Keratinocyte (primary cell): ENCODE measurements around the gene KCNG2. TPM values are rescaled to one million over a fixed set of nuclear protein-coding genes. Genes with fewer than 3 reads are reported as not detected.

Experiments
- DNase-seq: peaks from one replicate; pipeline ENCODE4 v3.0.0-alpha.2; 2011; ENCODE audit warnings: low read depth, missing footprints, low spot score
- FAIRE-seq: peaks from 2 replicates; lab custom pipeline; 2011; peaks lifted over from hg19 to GRCh38; lab: Jason Lieb, UNC
- H2AFZ ChIP-seq: 2 replicates; pipeline ENCODE4 v1.6.0; 2012; ENCODE audit warnings: low read length, control low read depth, inconsistent platforms; ENCODE audit not compliant: control insufficient read depth
- H3K27ac ChIP-seq: 2 replicates; pipeline ENCODE4 v1.5.1; 2011; ENCODE audit warnings: low read length; ENCODE audit not compliant: control insufficient read depth, insufficient read depth
- H3K27me3 ChIP-seq: 3 replicates; pipeline ENCODE4 v1.6.0; 2011; ENCODE audit warnings: low read length; ENCODE audit not compliant: control insufficient read depth, insufficient read depth; ENCODE audit errors: extremely low read depth
- H3K36me3 ChIP-seq, 2 experiments: 2 replicates in 1 of 2; 3 replicates in 1 of 2; pipeline ENCODE4 v1.5.1; 2011; ENCODE audit warnings: low read length in 2 of 2, mild to moderate bottlenecking in 1 of 2; ENCODE audit not compliant: control insufficient read depth in 2 of 2, insufficient read depth in 2 of 2; ENCODE audit errors: extremely low read depth in 1 of 2
- H3K4me1 ChIP-seq: 3 replicates; pipeline ENCODE4 v1.5.1; 2011; ENCODE audit warnings: low read length; ENCODE audit not compliant: control insufficient read depth, insufficient read depth; ENCODE audit errors: extremely low read depth
- H3K4me2 ChIP-seq: 3 replicates; pipeline ENCODE4 v1.6.0; 2011; ENCODE audit warnings: low read depth, low read length; ENCODE audit not compliant: control insufficient read depth, insufficient read depth; ENCODE audit errors: extremely low read depth
- H3K4me3 ChIP-seq, 3 experiments: fragments of 200-600 bp in 1 of 3; sonication (generic) in 1 of 3; 2 replicates in 2 of 3; 3 replicates in 1 of 3; pipeline ENCODE4 v1.5.1; 2011 to 2016; ENCODE audit warnings: low read length in 3 of 3, mild to moderate bottlenecking in 3 of 3, control low read depth in 2 of 3, inconsistent platforms in 1 of 3, low read depth in 1 of 3, mixed read lengths in 1 of 3, mixed run types in 1 of 3, moderate library complexity in 1 of 3; ENCODE audit not compliant: control insufficient read depth in 2 of 3, insufficient read depth in 2 of 3; ENCODE audit errors: extremely low read depth in 1 of 3
- H3K79me2 ChIP-seq: 2 replicates; pipeline ENCODE4 v1.6.0; 2012; ENCODE audit warnings: low read length; ENCODE audit not compliant: control insufficient read depth, insufficient read depth
- H3K9ac ChIP-seq: 3 replicates; pipeline ENCODE4 v1.6.0; 2011; ENCODE audit warnings: low read length; ENCODE audit not compliant: control insufficient read depth, insufficient read depth; ENCODE audit errors: extremely low read depth
- H3K9me1 ChIP-seq: 3 replicates; pipeline ENCODE4 v1.6.0; 2011; ENCODE audit warnings: low read length; ENCODE audit not compliant: control insufficient read depth, insufficient read depth; ENCODE audit errors: extremely low read depth
- H3K9me3 ChIP-seq: 2 replicates; pipeline ENCODE4 v1.5.1; 2012; ENCODE audit warnings: low read depth, low read length; ENCODE audit not compliant: control insufficient read depth
- H4K20me1 ChIP-seq: 3 replicates; pipeline ENCODE4 v1.6.0; 2011; ENCODE audit warnings: low read length; ENCODE audit not compliant: control insufficient read depth, insufficient read depth; ENCODE audit errors: extremely low read depth
- EZH2 ChIP-seq: IDR thresholded peaks from one replicate; pipeline ENCODE4 v1.6.1; 2012; ENCODE audit warnings: inconsistent platforms, mild to moderate bottlenecking, low read length, moderate library complexity
- dilution Hi-C: fragments of 300-500 bp; cut with MboI; formaldehyde crosslinking; loops from one replicate; pipeline ENCODE4 v1.7.0; 2020; ENCODE audit warnings: low sequenced_read_pairs; ENCODE audit not compliant: extremely low pct_ligation_motif_present
- polyA plus RNA-seq, 5 experiments: library from polyadenylated mRNA; depleted of rRNA in 3 of 5; stranded (reverse) in 3 of 5; stranded (forward) in 1 of 5; unstranded in 1 of 5; fragments of >200 nt; gene quantifications; 1 replicate in 1 of 5; 2 replicates in 3 of 5; 3 replicates in 1 of 5; pipeline versions ENCODE4 v1.2.1 to v1.2.3, GENCODE V29; 2011 to 2012; ENCODE audit warnings: missing spikeins in 2 of 5, low read depth in 1 of 5, low replicate concordance in 1 of 5
- TF ChIP-seq, protein P1 (sequence below), 3 experiments: IDR thresholded peaks in 1 of 3; conservative IDR thresholded peaks in 1 of 3; optimal IDR thresholded peaks in 1 of 3; 2 replicates in 2 of 3; 3 replicates in 1 of 3; pipeline versions ENCODE3 to v1.5.1; 2011; ENCODE audit warnings: low read length in 3 of 3, mild to moderate bottlenecking in 3 of 3, moderate library complexity in 2 of 3, control low read depth in 1 of 3, inconsistent platforms in 1 of 3; ENCODE audit not compliant: insufficient read depth in 2 of 3; ENCODE audit errors: extremely low read depth in 1 of 3

Gene KCNG2
- polyA plus RNA-seq, 1 donor (not counting 4 experiments of a cell fraction or from before 2014, with no cell fraction given): not detected

DNA sequence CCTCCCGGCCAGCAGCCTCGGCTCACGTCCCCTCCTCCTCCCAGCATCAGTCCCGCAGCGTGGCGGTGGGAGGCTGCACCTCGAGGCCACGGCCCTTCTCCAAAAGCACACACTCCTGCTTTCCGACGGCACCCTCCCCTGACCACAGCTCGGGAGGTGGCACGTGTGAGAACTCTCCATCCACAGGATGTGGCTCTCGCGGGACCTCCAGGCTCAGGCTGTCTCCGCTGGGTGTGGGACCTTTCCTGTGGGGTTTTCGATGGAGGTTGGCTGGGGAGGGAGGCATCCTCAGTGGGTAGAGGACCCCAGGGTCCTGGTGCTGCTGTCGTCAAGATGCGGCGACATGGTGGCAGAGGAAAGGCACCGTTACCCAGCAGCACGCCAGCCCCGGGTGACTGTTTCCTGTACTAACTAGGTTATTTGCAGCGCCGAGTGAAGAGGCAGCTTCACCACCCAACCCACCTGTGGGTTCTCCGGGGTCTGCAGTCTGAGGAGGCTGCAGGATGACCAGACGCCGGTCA lies 42.8 kb upstream of the KCNG2 start:
- FAIRE-seq: no peak
- TF ChIP-seq, protein P1, sequence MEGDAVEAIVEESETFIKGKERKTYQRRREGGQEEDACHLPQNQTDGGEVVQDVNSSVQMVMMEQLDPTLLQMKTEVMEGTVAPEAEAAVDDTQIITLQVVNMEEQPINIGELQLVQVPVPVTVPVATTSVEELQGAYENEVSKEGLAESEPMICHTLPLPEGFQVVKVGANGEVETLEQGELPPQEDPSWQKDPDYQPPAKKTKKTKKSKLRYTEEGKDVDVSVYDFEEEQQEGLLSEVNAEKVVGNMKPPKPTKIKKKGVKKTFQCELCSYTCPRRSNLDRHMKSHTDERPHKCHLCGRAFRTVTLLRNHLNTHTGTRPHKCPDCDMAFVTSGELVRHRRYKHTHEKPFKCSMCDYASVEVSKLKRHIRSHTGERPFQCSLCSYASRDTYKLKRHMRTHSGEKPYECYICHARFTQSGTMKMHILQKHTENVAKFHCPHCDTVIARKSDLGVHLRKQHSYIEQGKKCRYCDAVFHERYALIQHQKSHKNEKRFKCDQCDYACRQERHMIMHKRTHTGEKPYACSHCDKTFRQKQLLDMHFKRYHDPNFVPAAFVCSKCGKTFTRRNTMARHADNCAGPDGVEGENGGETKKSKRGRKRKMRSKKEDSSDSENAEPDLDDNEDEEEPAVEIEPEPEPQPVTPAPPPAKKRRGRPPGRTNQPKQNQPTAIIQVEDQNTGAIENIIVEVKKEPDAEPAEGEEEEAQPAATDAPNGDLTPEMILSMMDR (optimal IDR thresholded peaks at IDR 0.05 in 1 of 3, IDR thresholded peaks at IDR 0.05 in 1 of 3, conservative IDR thresholded peaks at IDR 0.05 in 1 of 3; ENCODE audit: extremely low read depth in 1 of 3, insufficient read depth in 2 of 3, low read length in 3 of 3): no peak
- TF ChIP-seq EZH2: no peak
- no peak overlapping the region for H3K4me3 ChIP-seq
- dilution Hi-C loops: no loop called here
- H3K79me2 ChIP-seq: no peaks in the 10 kb centered on the region
- no peak overlapping the region for H3K9ac ChIP-seq
- H2AFZ ChIP-seq: no peak overlapping the region
- H3K4me2 ChIP-seq: no peak overlapping the region
- H4K20me1 ChIP-seq: peaks cover 6% of the 10 kb centered on the region
- DNase-seq: no peak
- no peaks in the 10 kb centered on the region for H3K4me1 ChIP-seq
- H3K9me3 ChIP-seq: no peaks in the 10 kb centered on the region
- no peak overlapping the region for H3K27ac ChIP-seq
- H3K27me3 ChIP-seq: no peaks in the 10 kb centered on the region
- H3K36me3 ChIP-seq: peaks cover 5 to 11% of the 10 kb centered on the region in 2 experiments
- no peaks in the 10 kb centered on the region for H3K9me1 ChIP-seq

DNA sequence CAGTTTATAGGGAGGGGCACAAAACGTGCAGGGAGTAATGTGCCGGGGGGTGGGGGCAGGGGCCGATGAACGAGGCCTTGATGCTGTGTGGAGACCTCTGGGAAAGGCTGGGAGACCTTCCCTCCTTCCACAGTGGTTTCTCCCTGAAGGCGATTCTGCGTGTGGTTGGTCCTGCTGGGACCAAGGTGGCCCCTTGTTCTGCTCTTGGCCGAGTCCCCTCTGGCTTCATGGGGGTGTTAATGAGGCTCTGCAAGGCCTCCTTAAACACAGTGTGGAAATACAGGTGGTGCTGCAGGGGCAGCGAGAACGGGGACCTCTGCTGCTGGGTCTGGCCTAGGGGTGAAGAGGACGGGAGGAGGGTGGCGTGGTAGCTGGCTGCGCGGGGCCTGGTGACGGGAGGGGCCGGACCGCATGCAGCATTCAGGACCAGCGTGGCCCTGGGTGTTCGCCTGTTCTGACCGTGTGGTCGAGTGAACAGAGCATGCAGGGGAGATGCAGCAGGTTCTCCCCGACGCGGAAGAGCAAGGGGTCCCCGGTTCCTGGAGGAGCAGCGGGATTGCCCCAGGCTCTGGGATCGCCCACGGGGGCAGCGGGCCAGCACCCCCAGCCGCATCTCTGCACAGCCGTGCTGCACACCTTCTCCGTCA lies 42.1 kb upstream of the KCNG2 start:
- FAIRE-seq (no peak), DNase-seq (no peak)
- H3K9ac ChIP-seq: no peak overlapping the region
- TF ChIP-seq EZH2: no peak
- TF ChIP-seq, protein P1 (optimal IDR thresholded peaks at IDR 0.05 in 1 of 3, IDR thresholded peaks at IDR 0.05 in 1 of 3, conservative IDR thresholded peaks at IDR 0.05 in 1 of 3; ENCODE audit: extremely low read depth in 1 of 3, insufficient read depth in 2 of 3, low read length in 3 of 3): no peak
- H4K20me1 ChIP-seq: peaks cover 6% of the 10 kb centered on the region
- H3K27ac ChIP-seq: no peak overlapping the region
- no peaks in the 10 kb centered on the region for H3K79me2 ChIP-seq
- H3K4me3 ChIP-seq: no peak overlapping the region
- no peak overlapping the region for H3K4me2 ChIP-seq
- no peaks in the 10 kb centered on the region for H3K9me3 ChIP-seq
- no peaks in the 10 kb centered on the region for H3K9me1 ChIP-seq
- no peak overlapping the region for H2AFZ ChIP-seq
- peaks cover 5 to 11% of the 10 kb centered on the region in 2 experiments for H3K36me3 ChIP-seq
- no peaks in the 10 kb centered on the region for H3K27me3 ChIP-seq
- dilution Hi-C loops: no loop called here
- H3K4me1 ChIP-seq: no peaks in the 10 kb centered on the region
